EH (cell line): Measurements from ENCODE around the gene CLEC7A.
A peak's percentile ranks its signal among the peaks of the same experiment; 100 is the strongest.

Source experiments
- DNase-seq: peaks from one replicate; pipeline ENCODE4 v3.0.0-alpha.2; 2015; ENCODE audit warnings: low read depth

CLEC7A gene

GRCh38 chr12:10094646-10095395 is 35.2 kb downstream of the CLEC7A start:
- DNase-seq = no peak

GRCh38 chr12:10088955-10089900 is 40.8 kb downstream of the CLEC7A start:
- no peak for DNase-seq

- no peak for DNase-seq
Observed at GRCh38 chr12:10088031-10088430, 42.0 kb downstream of the CLEC7A start.

GRCh38 chr12:10086387-10086786 is 43.6 kb downstream of the CLEC7A start:
- no peak for DNase-seq

- DNase-seq = no peak
Observed at GRCh38 chr12:10084733-10085132, 45.3 kb downstream of the CLEC7A start.

- peak; percentile 13 for DNase-seq
Observed at GRCh38 chr12:10082117-10082874, 47.7 kb downstream of the CLEC7A start.

- DNase-seq = no peak
Observed at GRCh38 chr12:10075451-10075850, 54.5 kb downstream of the CLEC7A start.

GRCh38 chr12:10073261-10073660 is 56.7 kb downstream of the CLEC7A start:
- DNase-seq = peak; percentile 17

GRCh38 chr12:10072131-10072530 is 57.9 kb downstream of the CLEC7A start:
- no peak for DNase-seq

GRCh38 chr12:10070380-10070779 is 59.6 kb downstream of the CLEC7A start:
- DNase-seq = no peak

- no peak for DNase-seq
Observed at GRCh38 chr12:10069976-10070375, 60.0 kb downstream of the CLEC7A start.

GRCh38 chr12:10069099-10069498 is 60.9 kb downstream of the CLEC7A start:
- peak; percentile 90 for DNase-seq

- DNase-seq = no peak
Observed at GRCh38 chr12:10068644-10069043, 61.4 kb downstream of the CLEC7A start.

- no peak for DNase-seq
Observed at GRCh38 chr12:10067942-10068341, 62.1 kb downstream of the CLEC7A start.

GRCh38 chr12:10067264-10067663 is 62.7 kb downstream of the CLEC7A start:
- DNase-seq = peak; percentile 29
